Measurements from ENCODE around the gene ARL16.

GRCh38 chr17:81656835-81657234, 26.8 kb downstream of the ARL16 start:
- TF ChIP-seq NR3C1 (CRISPR knock-in tag; conservative IDR thresholded peaks at IDR 0.05; ENCODE audit: low read depth): no peak
- no peak for TF ChIP-seq SP1 (CRISPR knock-in tag; conservative IDR thresholded peaks at IDR 0.05)
- TF ChIP-seq TEAD4 (CRISPR knock-in tag; IDR thresholded peaks at IDR 0.05): no peak
- no peak for TF ChIP-seq CTCF (IDR thresholded peaks at IDR 0.05)
- no peak for TF ChIP-seq ATF2 (CRISPR knock-in tag; IDR thresholded peaks at IDR 0.05; ENCODE audit: borderline replicate concordance, low read depth)
- TF ChIP-seq ZNF232 (CRISPR knock-in tag; IDR thresholded peaks at IDR 0.05): no peak
- TF ChIP-seq ZNF423 (CRISPR knock-in tag; IDR thresholded peaks at IDR 0.05): no peak
- TF ChIP-seq NR2C2 (CRISPR knock-in tag; IDR thresholded peaks at IDR 0.05): no peak
- no peak for TF ChIP-seq IRF2 (CRISPR knock-in tag; IDR thresholded peaks at IDR 0.05; ENCODE audit: borderline replicate concordance, low read depth)
- no peak for TF ChIP-seq ATF3 (CRISPR knock-in tag; conservative IDR thresholded peaks at IDR 0.05)
- no peak for TF ChIP-seq ZNF512 (CRISPR knock-in tag; IDR thresholded peaks at IDR 0.05; ENCODE audit: borderline replicate concordance)
- no peak for TF ChIP-seq MYBL2 (CRISPR knock-in tag; IDR thresholded peaks at IDR 0.05)
